Left kidney (tissue), 2 donors: ENCODE results near the gene PADI2. TPM values are rescaled to one million over a fixed set of nuclear protein-coding genes. Genes with fewer than 3 reads are reported as not detected.
A peak's percentile ranks its signal among the peaks of the same experiment; 100 is the strongest.

Source experiments
- DNase-seq: peaks from one replicate; pipeline ENCODE4 v3.0.0-alpha.2; 2013
- polyA plus RNA-seq: library from polyadenylated mRNA; unstranded; fragments of 120-200 nt; gene quantifications from one replicate; pipeline ENCODE4 v1.2.1, GENCODE V29; 2013; ENCODE audit not compliant: insufficient read length

The PADI2 gene
- polyA plus RNA-seq, 1 donor = 2.7 TPM

- DNase-seq = peak; percentile 59
Measured at GRCh38 chr1:17059391-17060305, 59.6 kb downstream of the PADI2 start.

GRCh38 chr1:17056551-17056950, 62.7 kb downstream of the PADI2 start:
- DNase-seq = no peak

GRCh38 chr1:17055801-17056200, 63.5 kb downstream of the PADI2 start:
- no peak for DNase-seq

GRCh38 chr1:17053685-17054410, 65.4 kb downstream of the PADI2 start, which contains the start of gene SDHB:
TSS of gene SDHB (minus strand) at chr1:17054032. CDS start at chr1:17054019, 13 bp downstream.
- peak; percentile 97 for DNase-seq

GRCh38 chr1:17053086-17053684, 66.1 kb downstream of the PADI2 start:
- no peak for DNase-seq

GRCh38 chr1:17052641-17053040, 66.6 kb downstream of the PADI2 start:
- no peak for DNase-seq

GRCh38 chr1:17052038-17052437, 67.2 kb downstream of the PADI2 start:
- no peak for DNase-seq

GRCh38 chr1:17047924-17048323, 71.3 kb downstream of the PADI2 start:
- DNase-seq = no peak

GRCh38 chr1:17046334-17046657, 73.0 kb downstream of the PADI2 start:
- no peak for DNase-seq

GRCh38 chr1:17045634-17046333, 73.5 kb downstream of the PADI2 start:
- peak; percentile 59 for DNase-seq

GRCh38 chr1:17045150-17045549, 74.1 kb downstream of the PADI2 start:
- no peak for DNase-seq

- DNase-seq = no peak
Measured at GRCh38 chr1:17043676-17044075, 75.6 kb downstream of the PADI2 start.

- no peak for DNase-seq
Measured at GRCh38 chr1:17040135-17040534, 79.1 kb downstream of the PADI2 start.

GRCh38 chr1:17039522-17039921, 79.7 kb downstream of the PADI2 start:
- no peak for DNase-seq

GRCh38 chr1:17033481-17033880, 85.8 kb downstream of the PADI2 start:
- DNase-seq = no peak

- DNase-seq = no peak
Measured at GRCh38 chr1:17032741-17033140, 86.5 kb downstream of the PADI2 start.

GRCh38 chr1:17031436-17031835, 87.8 kb downstream of the PADI2 start:
- DNase-seq = no peak

- DNase-seq = no peak
Measured at GRCh38 chr1:17030206-17030605, 89.0 kb downstream of the PADI2 start.

GRCh38 chr1:17028662-17029188, 90.5 kb downstream of the PADI2 start:
- no peak for DNase-seq

- no peak for DNase-seq
Measured at GRCh38 chr1:17027900-17028299, 91.4 kb downstream of the PADI2 start.

- no peak for DNase-seq
Measured at GRCh38 chr1:17027403-17027802, 91.8 kb downstream of the PADI2 start.

- DNase-seq = no peak
Measured at GRCh38 chr1:17024721-17025120, 94.5 kb downstream of the PADI2 start.
